ENCODE results near the gene PARN.

GRCh38 chr16:14447783-14448182 lies 182.3 kb downstream of the PARN start:
- TF ChIP-seq CTCF (IDR thresholded peaks at IDR 0.05; ENCODE audit: control extremely low read depth in 1 of 3, insufficient read depth in 1 of 3, low read depth in 1 of 3, low read length in 3 of 3) (no peak), KDM1A (IDR thresholded peaks at IDR 0.05; ENCODE audit: borderline replicate concordance, low read length) (no peak), ATF3 (IDR thresholded peaks at IDR 0.05; ENCODE audit: insufficient read depth, low read depth, low read length) (no peak), CBX5 (IDR thresholded peaks at IDR 0.05; ENCODE audit: low read depth, low read length) (no peak), E2F6 (IDR thresholded peaks at IDR 0.05) (no peak), HDAC2 (IDR thresholded peaks at IDR 0.05; ENCODE audit: borderline replicate concordance in 1 of 2, low read depth in 2 of 2, low read length in 2 of 2) (no peak), SIX5 (IDR thresholded peaks at IDR 0.05; ENCODE audit: low read depth, low read length) (no peak), SIN3A (conservative IDR thresholded peaks at IDR 0.05 in 1 of 2, IDR thresholded peaks at IDR 0.05 in 1 of 2; ENCODE audit: low read depth in 1 of 2, low read length in 2 of 2) (no peak)
